SH-SY5Y (cell line): Measurements from ENCODE around the gene GABRA4.

Experiments
- GATA2 ChIP-seq: IDR thresholded peaks from 2 replicates; pipeline ENCODE4 v1.6.1; 2011; ENCODE audit warnings: mild to moderate bottlenecking, low read depth, low read length
- GATA3 ChIP-seq: IDR thresholded peaks from 2 replicates; pipeline ENCODE4 v1.6.1; 2011; ENCODE audit warnings: low read depth, mild to moderate bottlenecking, low read length, moderate library complexity

- TF ChIP-seq GATA2 (no peak), GATA3 (no peak)
Observed at GRCh38 chr4:46878641-46879040, 114.7 kb downstream of the GABRA4 start.
